IMR-90 (cell line): ENCODE data around the gene CHRNA7. TPM values are rescaled to one million over a fixed set of nuclear protein-coding genes. Genes with fewer than 3 reads are reported as not detected.
A peak's percentile ranks its signal among the peaks of the same experiment; 100 is the strongest.

Experiments used
- ATAC-seq: fragments of 200-7000 bp; cut with Tn5 transposase; 2 replicates; pipeline ENCODE4 v1.9.1; 2020; ENCODE audit warnings: low read depth, mild to moderate bottlenecking, moderate library complexity
- BruUV-seq: library from RNA; stranded (reverse); fragments of 400-500 nt; replicated peaks from 2 replicates; lab custom pipeline; 2021; lab: Mats Ljungman, UMichigan
- CTCF ChIA-PET: fragments of 300-600 bp; formaldehyde crosslinking; extraction: SDS; loops from one replicate; lab custom pipeline; 2021; ENCODE audit warnings: antibody characterized with exemption; lab: Yijun Ruan, JAX
- POLR2A ChIA-PET: fragments of 300-600 bp; sonication (Branson Sonifier 250); formaldehyde crosslinking; loops from one replicate; lab custom pipeline; 2022; ENCODE audit warnings: antibody characterized with exemption; ENCODE audit not compliant: unreplicated experiment; lab: Charles Lee
- DNase-seq: peaks from one replicate; pipeline ENCODE4 v3.0.0; 2013
- H2AFZ ChIP-seq: replicated peaks from 2 replicates; pipeline ENCODE3; 2013; ENCODE audit warnings: low read length, mild to moderate bottlenecking; ENCODE audit not compliant: poor library complexity
- H2AK5ac ChIP-seq: 2 replicates; pipeline ENCODE4 v1.6.1; 2013; ENCODE audit warnings: low read depth, low read length, inconsistent platforms
- H2AK9ac ChIP-seq: replicated peaks from 2 replicates; pipeline ENCODE3; 2013; ENCODE audit warnings: mild to moderate bottlenecking, low read depth, low read length, moderate library complexity; ENCODE audit not compliant: poor library complexity
- H2BK120ac ChIP-seq: 2 replicates; pipeline ENCODE4 v1.6.1; 2013; ENCODE audit warnings: low read depth, low read length, inconsistent platforms
- H2BK15ac ChIP-seq: 3 replicates; pipeline ENCODE4 v1.6.1; 2013; ENCODE audit warnings: low read depth, low read length, inconsistent platforms
- H2BK20ac ChIP-seq: 2 replicates; pipeline ENCODE4 v1.6.1; 2013; ENCODE audit warnings: low read depth, mild to moderate bottlenecking, inconsistent platforms, low read length, moderate library complexity
- H2BK5ac ChIP-seq: 2 replicates; pipeline ENCODE4 v1.6.1; 2013; ENCODE audit warnings: mild to moderate bottlenecking, low read depth, low read length, inconsistent platforms; ENCODE audit not compliant: poor library complexity, severe bottlenecking
- H3K14ac ChIP-seq: replicated peaks from 2 replicates; pipeline ENCODE4 v1.6.1; 2013; ENCODE audit warnings: low read depth, low read length, inconsistent platforms
- H3K18ac ChIP-seq: 2 replicates; pipeline ENCODE4 v1.6.1; 2013; ENCODE audit warnings: low read depth, low read length, control low read depth
- H3K23ac ChIP-seq: 2 replicates; pipeline ENCODE4 v1.6.1; 2013; ENCODE audit warnings: low read depth, low read length, inconsistent platforms
- H3K27ac ChIP-seq: 2 replicates; pipeline ENCODE4 v1.5.1; 2013; ENCODE audit warnings: mild to moderate bottlenecking, control low read depth, low read length; ENCODE audit not compliant: insufficient read depth
- H3K27me3 ChIP-seq: 2 replicates; pipeline ENCODE4 v1.6.1; 2013; ENCODE audit warnings: low read length; ENCODE audit not compliant: control insufficient read depth, insufficient read depth
- H3K36me3 ChIP-seq: 2 replicates; pipeline ENCODE4 v1.6.1; 2013; ENCODE audit warnings: low read length, mixed read lengths; ENCODE audit not compliant: control insufficient read depth, insufficient read depth
- H3K4ac ChIP-seq: 2 replicates; pipeline ENCODE4 v1.6.1; 2013; ENCODE audit warnings: low read depth, low read length, inconsistent platforms
- H3K4me1 ChIP-seq: 2 replicates; pipeline ENCODE4 v1.6.1; 2013; ENCODE audit warnings: low read length, mixed read lengths; ENCODE audit not compliant: control insufficient read depth, insufficient read depth
- H3K4me2 ChIP-seq: 2 replicates; pipeline ENCODE4 v1.6.1; 2013; ENCODE audit warnings: low read depth, mild to moderate bottlenecking, control low read depth, low read length, moderate library complexity
- H3K4me3 ChIP-seq: 2 replicates; pipeline ENCODE4 v1.5.1; 2013; ENCODE audit warnings: low read depth, mild to moderate bottlenecking, control low read depth, low read length, moderate library complexity; ENCODE audit not compliant: insufficient read depth
- H3K56ac ChIP-seq: 2 replicates; pipeline ENCODE4 v1.6.1; 2013; ENCODE audit warnings: low read length, inconsistent platforms; ENCODE audit not compliant: insufficient read depth; ENCODE audit errors: extremely low read depth
- H3K79me1 ChIP-seq, 2 experiments: 2 replicates each; pipeline ENCODE4 v1.6.1; 2013; ENCODE audit warnings: low read length in 2 of 2, inconsistent platforms in 1 of 2, low read depth in 1 of 2
- H3K9ac ChIP-seq: 2 replicates; pipeline ENCODE4 v1.6.1; 2013; ENCODE audit warnings: low read depth, low read length, control low read depth
- H3K9me1 ChIP-seq: 2 replicates; pipeline ENCODE4 v1.6.1; 2013; ENCODE audit warnings: low read length, inconsistent platforms; ENCODE audit not compliant: insufficient read depth
- H3K9me3 ChIP-seq: 2 replicates; pipeline ENCODE4 v1.6.1; 2013; ENCODE audit warnings: low read length; ENCODE audit not compliant: control insufficient read depth, insufficient read depth
- H4K20me1 ChIP-seq: 2 replicates; pipeline ENCODE4 v1.6.1; 2013; ENCODE audit warnings: low read length, inconsistent platforms; ENCODE audit not compliant: insufficient read depth
- H4K5ac ChIP-seq: 2 replicates; pipeline ENCODE4 v1.6.1; 2013; ENCODE audit warnings: mild to moderate bottlenecking, low read depth, low read length, control low read depth
- H4K8ac ChIP-seq, 2 experiments: 2 replicates each; pipeline ENCODE4 v1.6.1; 2013; ENCODE audit warnings: low read depth in 2 of 2, low read length in 2 of 2, control low read depth in 1 of 2, inconsistent platforms in 1 of 2
- H4K91ac ChIP-seq: 2 replicates; pipeline ENCODE4 v1.6.1; 2013; ENCODE audit warnings: low read depth, low read length, inconsistent platforms; ENCODE audit not compliant: insufficient read depth
- BHLHE40 ChIP-seq: fragments of 150-350 bp; IDR thresholded peaks from 2 replicates; pipeline ENCODE4 v1.6.1; 2016; ENCODE audit warnings: mild to moderate bottlenecking, low read depth, low read length
- CHD1 ChIP-seq: IDR thresholded peaks from 2 replicates; pipeline ENCODE4 v1.6.1; 2012; ENCODE audit warnings: low read depth, low read length, improper control_type of control experiment
- ELK1 ChIP-seq: fragments of 150-350 bp; IDR thresholded peaks from 2 replicates; pipeline ENCODE4 v1.6.1; 2016; ENCODE audit warnings: low read depth, mild to moderate bottlenecking, low read length, moderate library complexity, borderline replicate concordance
- FOS ChIP-seq: fragments of 150-350 bp; IDR thresholded peaks from 2 replicates; pipeline ENCODE4 v1.6.1; 2016; ENCODE audit warnings: low read depth, low read length
- MAFK ChIP-seq: IDR thresholded peaks from 2 replicates; pipeline ENCODE4 v1.6.1; 2012; ENCODE audit warnings: low read depth, low read length, improper control_type of control experiment
- NFE2L2 ChIP-seq: fragments of 150-350 bp; IDR thresholded peaks from 2 replicates; pipeline ENCODE4 v1.6.1; 2016; ENCODE audit warnings: low read depth, mild to moderate bottlenecking, low read length
- RAD21 ChIP-seq: IDR thresholded peaks from 2 replicates; pipeline ENCODE4 v1.6.1; 2012; ENCODE audit warnings: low read length, improper control_type of control experiment
- RCOR1 ChIP-seq: IDR thresholded peaks from 2 replicates; pipeline ENCODE4 v1.6.1; 2012; ENCODE audit warnings: mild to moderate bottlenecking, low read length, improper control_type of control experiment; ENCODE audit not compliant: insufficient replicate concordance
- WGBS, 2 experiments: methylation state at CpG; one replicate each; pipeline versions ENCODE4 v1.1.5 to v1.1.7; 2013; ENCODE audit warnings: missing lambda C conversion rate in 2 of 2; ENCODE audit not compliant: insufficient read length in 1 of 2; ENCODE audit errors: extremely low coverage in 2 of 2; 5-methylcytosine and 5-hydroxymethylcytosine counted together
- dilution Hi-C: fragments of 300-500 bp; cut with HindIII; formaldehyde crosslinking; loops from one replicate; pipeline ENCODE4 v1.14.3; 2018; ENCODE audit warnings: low sequenced_read_pairs; ENCODE audit not compliant: unreplicated experiment
- in situ Hi-C: fragments of 300-500 bp; cut with MboI; formaldehyde crosslinking; loops from 3 replicates; pipeline ENCODE4 v1.14.3; 2019; ENCODE audit warnings: low sequenced_read_pairs, inconsistent platforms, mixed read lengths
- intact Hi-C: fragments of 100-400 bp; cut with micrococcal nuclease; formaldehyde crosslinking; loops from 2 replicates; pipeline ENCODE4 v1.10.0; 2022
- polyA plus RNA-seq, 3 experiments: library from polyadenylated mRNA; depleted of rRNA; stranded (reverse); fragments of >200 nt; gene quantifications; 2 replicates each; pipeline ENCODE4 v1.2.3, GENCODE V29; 2012; ENCODE audit warnings: low replicate concordance in 1 of 3
- total RNA-seq: library from RNA; depleted of rRNA; stranded (reverse); fragments of >200 nt; gene quantifications from 2 replicates; pipeline ENCODE4 v1.2.3, GENCODE V29; 2012

CHRNA7 gene
- total and polyA plus RNA-seq, 2 of the 4 experiments (the other 2 are of a cell fraction) = 0.10 TPM; not detected in 1

- TF ChIP-seq NFE2L2 = no peak
- TF ChIP-seq RAD21 = no peak
- TF ChIP-seq RCOR1 = no peak
- no peak for TF ChIP-seq FOS
- TF ChIP-seq MAFK = peak; percentile 50; the same call in 1 of the 2 replicates
- no peak for TF ChIP-seq BHLHE40
- TF ChIP-seq ELK1 = no peak
- no peak for TF ChIP-seq CHD1
- no peak for DNase-seq
- Histone ChIP-seq H3K23ac (no peak overlapping the region), H3K27ac (no peak overlapping the region), H3K56ac (no peak overlapping the region), H2AFZ (no peak overlapping the region), H3K18ac (no peak overlapping the region), H4K8ac (no peak overlapping the region), H4K5ac (no peak overlapping the region), H3K27me3 (peaks cover 12% of the 10 kb centered on the region; the same call in 1 of the 2 replicates), H2BK5ac (no peak overlapping the region), H3K4me2 (no peak overlapping the region), H2BK20ac (no peak overlapping the region), H2AK5ac (no peak overlapping the region), H3K36me3 (no peaks in the 10 kb centered on the region), H2BK15ac (no peak overlapping the region), H3K14ac (no peak overlapping the region), H3K4ac (no peak overlapping the region), H3K4me1 (no peaks in the 10 kb centered on the region), H4K91ac (no peak overlapping the region), H3K9ac (no peak overlapping the region), H3K9me3 (no peaks in the 10 kb centered on the region), H3K79me1 (no peaks in the 10 kb centered on the region), H2BK120ac (no peak overlapping the region), H2AK9ac (no peak overlapping the region), H4K20me1 (no peaks in the 10 kb centered on the region), H3K4me3 (no peak overlapping the region), H3K9me1 (no peaks in the 10 kb centered on the region)
- dilution Hi-C loops = no loop called here
- intact Hi-C loops = no loop called here
- POLR2A ChIA-PET = no interaction called here
- no TSS peak for BruUV-seq
- in situ Hi-C loops = no loop called here
- no peak for ATAC-seq
- CTCF ChIA-PET = no interaction called here
- WGBS, 2 experiments = no CpG with 5 or more reads among the region's 2 CpGs
These were observed 5.0 kb downstream of the CHRNA7 start for GRCh38 chr15:32035285-32035684.
